PC-9 (cell line): ENCODE results near the gene CD93.

Experiments used
- CTCF ChIP-seq: fragments of 200-600 bp; sonication (generic); conservative IDR thresholded peaks from 2 replicates; pipeline ENCODE4 v1.6.1; 2017; ENCODE audit warnings: mixed run types, antibody characterized with exemption, mild to moderate bottlenecking, moderate library complexity
- EZH2 ChIP-seq: fragments of 200-600 bp; sonication (generic); IDR thresholded peaks from 2 replicates; pipeline ENCODE4 v1.8.0; 2017; ENCODE audit warnings: antibody characterized with exemption, low read depth

GRCh38 chr20:23032056-23032749, 53.9 kb downstream of the CD93 start:
- TF ChIP-seq CTCF (no peak), EZH2 (no peak)
